Cerebellar nuclear complex (tissue), 1 donor: Measurements from ENCODE around the gene SRGAP1.

Source experiments
- DNase-seq, 2 experiments: peaks; one replicate each; lab custom pipeline; 2025; lab: John Stamatoyannopoulos, UW

The SRGAP1 gene

DNA sequence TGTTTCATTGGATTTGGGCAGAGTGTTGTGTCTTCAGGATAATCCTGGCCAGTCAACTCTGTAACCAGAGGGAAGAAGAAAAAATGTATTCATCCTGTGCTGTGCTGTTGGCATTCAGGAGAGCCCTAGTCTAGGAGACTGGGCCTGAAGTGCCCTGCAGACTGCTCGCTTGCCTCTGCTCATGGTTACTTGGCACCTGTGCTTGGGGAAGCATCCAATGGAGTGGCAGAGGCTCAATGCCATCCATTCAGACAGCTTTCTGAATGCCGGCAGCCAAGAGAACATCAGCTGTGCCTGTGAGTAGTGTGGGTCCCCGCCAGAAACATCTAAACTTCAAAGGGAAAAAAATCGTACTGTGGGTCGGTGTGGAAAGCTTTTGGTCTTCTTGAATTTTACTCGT lies 124.2 kb downstream of the SRGAP1 start:
- no peak for DNase-seq

DNA sequence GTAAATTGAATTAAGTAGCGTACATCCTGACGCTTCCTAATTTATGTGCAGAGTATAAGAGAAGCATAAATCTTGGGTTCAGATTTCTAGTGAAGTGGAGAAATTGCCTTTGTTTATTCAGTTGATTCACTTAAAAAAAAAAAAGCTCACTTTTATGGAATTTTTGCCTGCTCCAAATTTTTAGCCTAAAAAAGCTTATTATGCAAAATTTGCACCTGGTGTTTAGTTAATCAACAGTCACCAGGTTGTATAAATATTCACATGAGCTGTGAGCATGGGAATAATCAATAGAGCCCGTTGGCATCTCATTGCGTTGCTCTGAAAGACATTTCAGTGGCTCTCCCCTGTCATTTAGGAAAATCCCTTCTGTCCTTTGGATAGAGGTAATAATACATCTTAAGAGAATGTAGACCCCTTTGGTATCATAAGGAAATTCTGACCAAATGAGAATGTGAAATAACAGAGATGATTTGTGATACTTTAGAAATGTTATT lies 132.4 kb downstream of the SRGAP1 start:
- DNase-seq = no peak

DNA sequence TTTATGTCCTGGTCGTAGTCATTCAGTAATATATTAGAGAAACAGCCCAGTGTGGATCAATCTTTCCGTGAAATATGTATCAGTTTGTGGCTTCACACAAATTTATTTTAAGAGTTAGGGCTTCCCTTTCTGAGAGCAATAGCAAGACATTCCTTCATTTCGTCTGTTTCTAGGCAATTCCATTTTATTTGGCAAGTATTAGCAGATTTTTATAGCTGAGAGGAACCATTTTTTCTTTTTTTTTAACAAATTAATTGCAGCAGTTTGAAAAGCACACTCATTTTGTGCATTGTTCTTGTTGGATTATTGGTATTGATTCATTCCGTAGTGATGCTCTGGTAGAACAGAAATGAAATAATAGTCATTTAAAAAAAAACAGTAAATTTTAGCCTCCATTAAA lies 132.9 kb downstream of the SRGAP1 start:
- DNase-seq = no peak

DNA sequence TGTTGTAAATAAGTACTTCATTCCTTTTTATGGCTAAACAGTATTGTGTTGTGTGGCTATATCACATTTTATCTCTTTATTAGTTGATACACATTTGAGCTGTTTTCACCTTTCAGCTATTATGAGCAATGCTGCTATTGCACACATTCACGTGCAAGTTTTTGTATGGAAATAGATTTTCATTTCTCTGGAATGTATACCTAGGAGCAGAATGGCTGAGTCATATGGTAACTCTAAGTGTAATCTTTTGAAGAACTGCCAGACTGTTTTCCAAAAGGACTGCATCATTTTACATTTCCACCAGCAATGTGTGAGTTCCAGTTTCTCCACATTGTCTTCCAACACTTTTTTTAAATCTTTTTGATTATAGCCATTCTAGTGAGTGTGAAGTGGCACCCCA lies 134.0 kb downstream of the SRGAP1 start:
- no peak for DNase-seq

DNA sequence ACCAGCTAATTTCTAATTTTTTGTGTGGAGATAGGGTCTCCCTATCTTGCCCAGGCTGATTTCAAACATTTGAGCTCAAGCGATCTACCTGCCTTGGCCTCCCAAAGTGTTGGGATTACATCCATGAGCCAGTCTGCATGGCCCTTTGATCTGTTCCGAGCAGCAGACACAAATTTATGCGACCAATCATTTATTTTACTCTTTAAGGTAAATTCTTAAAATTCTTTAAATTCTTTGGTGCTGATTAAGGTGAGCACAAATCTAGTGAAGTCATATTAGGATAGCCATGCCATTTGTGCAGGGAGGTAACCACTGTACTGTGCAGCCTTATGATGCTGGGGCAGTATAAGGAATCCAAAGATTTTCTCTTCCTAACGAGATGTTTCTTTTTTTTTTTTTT lies 135.7 kb downstream of the SRGAP1 start:
- DNase-seq = no peak

DNA sequence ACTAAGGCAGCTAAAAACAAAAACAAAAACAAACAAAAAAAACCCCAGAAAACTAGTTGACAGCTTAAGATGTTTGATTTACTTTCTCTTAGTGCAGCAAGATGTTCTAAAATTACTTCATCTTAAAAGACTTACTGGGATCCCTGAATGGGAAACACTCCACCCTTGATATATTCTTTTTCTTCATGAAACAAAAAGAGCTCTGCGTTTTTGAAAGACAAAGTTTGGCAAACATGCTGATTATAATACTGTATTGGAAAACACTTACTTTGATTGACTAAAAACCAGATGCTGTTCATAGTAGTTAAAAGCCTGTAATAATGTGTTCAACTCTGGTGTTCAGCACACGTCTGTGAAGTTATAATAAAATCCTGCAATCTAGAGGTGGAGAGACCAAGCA lies 136.8 kb downstream of the SRGAP1 start:
- DNase-seq = no peak

DNA sequence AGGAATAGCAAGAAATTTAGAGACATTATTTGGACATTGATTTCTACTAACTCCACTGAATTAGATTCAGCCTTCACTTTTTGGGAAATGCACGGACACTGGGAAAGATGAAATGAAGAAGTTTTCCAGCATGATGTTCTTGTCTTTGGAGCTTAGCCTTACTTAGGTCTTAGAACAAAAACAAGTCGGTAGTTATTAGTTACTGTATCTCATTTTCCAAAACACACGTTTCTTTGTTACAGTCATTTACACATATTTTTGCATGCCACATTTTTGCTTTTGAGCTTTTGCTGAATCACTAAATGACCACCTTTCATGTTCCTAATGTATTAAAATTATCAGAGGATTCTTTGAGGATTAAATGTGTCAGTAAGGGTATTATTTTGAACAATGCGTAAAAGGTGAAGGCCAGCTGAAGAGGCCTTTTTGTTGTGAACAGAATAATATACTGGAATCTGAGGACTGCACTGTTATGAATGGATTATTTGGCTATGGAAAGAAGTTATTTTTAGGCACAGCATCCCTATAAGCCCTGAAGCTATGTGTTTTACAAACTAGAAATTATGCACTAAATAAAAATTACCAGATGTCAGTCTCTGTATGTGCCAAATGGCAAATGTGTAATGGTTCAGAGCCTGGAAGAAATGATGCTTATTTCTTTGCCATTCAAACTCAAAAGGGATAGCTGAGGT lies 138.2 kb downstream of the SRGAP1 start:
- DNase-seq = no peak

DNA sequence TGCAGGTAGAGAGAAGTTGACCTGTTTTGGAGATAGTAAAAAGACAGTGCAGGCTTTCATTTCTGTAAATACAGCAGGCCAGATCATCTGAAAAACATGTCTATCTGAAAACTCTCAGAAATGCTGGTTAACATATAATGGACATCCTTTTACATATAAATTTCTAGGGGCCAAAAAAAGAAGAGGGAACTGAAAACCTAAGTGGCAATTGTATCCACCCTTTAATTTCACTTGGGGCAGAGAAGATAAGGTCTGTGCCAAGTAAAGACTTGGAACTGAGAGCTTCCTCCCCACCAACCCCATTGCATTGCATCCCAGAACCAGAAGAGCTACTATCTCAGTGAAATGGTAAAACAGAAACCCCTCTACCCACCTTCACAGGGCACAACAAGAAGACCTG lies 141.0 kb downstream of the SRGAP1 start:
- no peak for DNase-seq

DNA sequence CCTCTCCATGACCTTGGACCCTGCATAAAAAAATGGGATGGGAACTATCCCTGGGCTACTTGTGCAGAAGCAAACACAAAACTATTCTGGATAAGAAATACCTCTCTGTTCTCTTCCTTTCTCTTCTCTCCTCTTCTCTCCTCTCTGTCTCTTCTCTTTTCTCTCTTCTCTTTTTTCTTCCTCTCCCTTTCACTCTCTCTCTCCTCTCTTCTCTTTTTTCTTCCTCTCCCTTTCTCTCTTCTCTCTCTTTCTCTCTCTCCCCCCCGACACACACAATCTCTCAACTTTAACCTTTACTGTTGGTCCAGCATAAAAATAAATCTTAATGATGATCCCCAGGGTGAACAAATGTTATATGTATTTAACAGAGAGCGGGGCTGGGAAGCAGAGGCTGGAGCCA lies 141.4 kb downstream of the SRGAP1 start:
- DNase-seq = no peak

DNA sequence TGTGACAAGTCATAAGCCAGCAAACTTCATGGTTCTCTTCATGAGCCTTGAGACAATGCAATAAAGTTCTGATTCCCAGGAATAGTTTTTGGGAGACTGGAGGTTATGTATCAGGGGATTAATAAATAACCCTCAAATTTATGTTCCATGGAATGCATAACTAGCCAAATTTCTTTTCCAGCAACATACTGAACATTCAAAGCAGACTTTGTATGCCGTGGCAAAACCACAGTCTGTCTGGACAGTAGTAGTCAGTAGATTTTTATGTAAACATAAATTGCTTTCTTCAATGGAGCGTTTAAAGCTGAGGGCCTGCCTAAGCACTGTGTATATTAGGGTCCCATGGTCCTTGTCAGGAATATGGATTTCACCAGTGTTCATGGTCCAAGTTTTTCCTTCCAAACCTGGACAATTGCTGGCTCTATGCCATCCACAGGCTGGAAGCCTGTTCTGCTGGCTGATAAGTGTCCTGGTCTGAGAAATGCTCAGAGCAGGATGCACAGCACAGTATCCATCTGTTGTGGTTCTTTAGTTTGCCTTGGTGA lies 144.9 kb downstream of the SRGAP1 start:
- no peak for DNase-seq

DNA sequence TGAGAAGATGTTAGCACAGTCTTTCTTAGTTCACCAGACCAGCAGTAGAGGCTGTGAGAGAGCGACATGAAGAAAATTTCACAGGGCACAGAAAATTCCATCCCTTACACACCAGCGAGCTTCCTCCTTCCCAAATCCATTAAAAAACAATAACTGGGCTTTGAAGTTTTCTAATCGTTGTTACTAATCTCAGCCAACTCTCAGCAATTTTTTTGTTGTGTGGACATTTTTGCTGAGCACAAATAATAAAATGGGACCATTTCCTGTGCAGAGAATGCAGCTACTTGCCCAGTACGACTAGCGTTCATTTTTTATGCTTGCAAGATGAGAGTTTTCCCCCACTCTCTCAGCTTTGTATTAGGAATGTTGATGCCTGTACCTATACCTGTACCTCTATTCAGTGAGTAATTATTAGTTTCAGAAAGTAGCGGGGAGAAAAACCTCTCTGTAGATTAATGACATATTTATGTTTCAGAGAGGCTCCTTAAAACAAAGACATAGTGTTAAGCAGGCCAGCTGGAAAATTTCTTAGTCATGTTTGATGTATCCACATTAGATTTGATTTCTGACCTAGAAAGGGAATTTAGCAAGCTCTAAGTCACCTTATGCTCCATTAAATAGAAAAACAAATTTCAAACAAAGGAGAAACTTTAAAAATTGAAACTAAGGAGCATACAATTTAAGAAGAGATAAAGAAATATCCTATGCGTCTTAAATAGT lies 146.5 kb downstream of the SRGAP1 start:
- DNase-seq = no peak

DNA sequence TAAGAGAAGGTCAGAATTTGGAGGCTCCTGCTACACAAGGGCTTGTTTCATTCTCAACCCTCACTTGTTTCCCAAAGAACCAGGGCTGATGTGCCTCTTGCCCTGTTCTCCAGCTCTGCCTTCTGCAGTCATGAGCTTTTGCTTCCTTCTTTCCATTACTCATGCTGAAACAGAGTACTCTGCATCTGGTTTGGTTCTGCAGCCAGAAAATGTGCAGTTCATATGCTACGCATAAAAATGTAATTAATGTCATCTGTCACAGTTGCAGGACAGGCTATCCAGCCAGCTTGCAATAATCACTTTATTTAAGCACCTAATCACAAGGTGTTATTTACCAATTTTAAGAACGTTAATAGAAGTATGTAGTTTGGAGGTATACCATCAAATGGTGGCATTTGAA lies 150.2 kb downstream of the SRGAP1 start:
- no peak for DNase-seq

DNA sequence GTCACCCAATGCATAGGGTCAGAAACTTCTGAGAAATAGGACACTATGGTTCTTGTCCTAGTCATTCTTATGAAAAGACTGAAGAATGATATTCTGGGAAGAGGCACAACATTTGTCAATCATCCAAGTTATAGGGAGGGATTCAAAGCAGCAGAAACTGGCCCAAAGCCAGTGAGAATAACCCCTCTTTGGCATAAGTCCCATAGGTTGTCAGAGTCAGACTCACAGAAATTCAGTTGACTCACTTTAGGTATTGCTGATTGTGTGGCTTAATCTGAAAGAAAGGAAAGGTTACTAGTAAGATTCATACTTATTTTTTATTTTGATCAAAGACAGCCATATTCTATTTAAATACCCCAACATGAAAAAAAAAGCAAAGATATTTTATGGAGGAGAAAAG lies 151.0 kb downstream of the SRGAP1 start:
- DNase-seq = no peak

DNA sequence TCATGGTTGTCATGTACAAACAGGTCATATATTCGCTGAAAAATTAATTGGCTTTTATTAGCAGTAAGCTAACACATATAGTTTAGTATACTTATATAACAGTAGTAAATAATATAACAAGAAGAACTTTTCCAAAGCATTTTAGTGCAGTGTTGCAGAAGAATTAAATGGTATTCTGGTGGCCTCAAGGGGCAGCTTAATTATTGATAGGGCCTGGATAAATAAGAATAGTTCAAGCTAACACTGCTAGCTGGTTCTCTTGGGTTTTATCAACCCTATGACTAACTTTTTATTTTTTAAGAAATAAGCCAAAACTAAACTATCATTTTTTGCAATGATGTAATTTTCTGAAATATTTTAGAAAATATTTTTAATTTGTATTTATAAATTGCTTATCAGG lies 152.1 kb downstream of the SRGAP1 start:
- DNase-seq = no peak

DNA sequence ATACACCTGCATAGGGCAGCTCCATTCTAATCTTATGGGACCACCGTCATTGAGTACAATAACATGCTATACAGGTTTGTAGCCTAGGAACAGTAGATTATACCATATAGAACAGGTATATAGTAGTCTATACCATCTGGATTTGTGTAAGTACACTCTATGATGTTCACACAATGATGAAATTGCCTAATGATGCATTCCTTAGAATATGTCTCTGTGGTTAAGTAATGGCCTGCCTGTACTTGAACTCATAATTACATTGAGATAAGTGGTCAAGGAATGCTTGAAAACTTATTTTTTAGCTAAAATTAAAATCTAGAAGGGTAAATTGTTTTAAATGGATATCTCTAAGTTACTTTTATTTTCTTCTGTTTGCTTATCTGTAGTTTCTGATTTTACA lies 152.7 kb downstream of the SRGAP1 start:
- no peak for DNase-seq

DNA sequence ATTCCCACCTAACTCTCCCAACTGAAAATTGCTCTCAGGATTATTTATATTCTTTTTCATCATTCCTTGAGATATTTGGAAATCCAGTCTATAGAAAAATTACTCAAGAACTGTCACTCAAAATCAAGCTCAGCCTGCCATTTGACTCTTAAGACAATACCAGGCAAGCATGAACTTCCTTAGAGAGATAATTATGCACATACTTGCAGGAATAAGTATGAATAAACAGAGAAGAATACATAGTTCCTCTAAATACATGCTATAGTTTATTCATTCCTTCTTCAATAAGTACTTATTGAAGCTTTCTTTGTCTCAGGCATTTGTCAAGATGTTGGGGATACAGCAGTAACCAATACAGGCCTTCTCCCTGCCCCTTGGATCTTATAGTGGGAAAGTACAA lies 154.1 kb downstream of the SRGAP1 start:
- DNase-seq = no peak

DNA sequence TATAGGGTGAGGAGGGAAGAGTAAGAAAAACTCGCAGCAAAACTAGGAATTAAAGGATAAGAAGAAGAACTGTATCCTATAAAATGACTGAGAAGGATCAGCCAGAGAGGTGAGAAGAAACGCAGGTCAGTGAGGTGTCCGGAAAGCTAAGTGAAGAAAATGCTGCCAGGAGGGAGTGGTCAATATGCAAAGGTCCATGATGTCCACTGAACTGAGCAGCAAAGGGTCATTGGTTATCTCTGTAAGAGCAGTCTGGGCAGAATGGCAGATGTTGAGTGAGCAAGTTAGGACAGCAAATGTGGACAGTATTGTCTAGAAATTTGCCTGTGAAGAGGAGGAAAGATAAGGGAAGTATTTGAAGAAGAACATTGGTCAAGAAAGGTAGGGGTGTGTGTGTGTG lies 155.4 kb downstream of the SRGAP1 start:
- no peak for DNase-seq

DNA sequence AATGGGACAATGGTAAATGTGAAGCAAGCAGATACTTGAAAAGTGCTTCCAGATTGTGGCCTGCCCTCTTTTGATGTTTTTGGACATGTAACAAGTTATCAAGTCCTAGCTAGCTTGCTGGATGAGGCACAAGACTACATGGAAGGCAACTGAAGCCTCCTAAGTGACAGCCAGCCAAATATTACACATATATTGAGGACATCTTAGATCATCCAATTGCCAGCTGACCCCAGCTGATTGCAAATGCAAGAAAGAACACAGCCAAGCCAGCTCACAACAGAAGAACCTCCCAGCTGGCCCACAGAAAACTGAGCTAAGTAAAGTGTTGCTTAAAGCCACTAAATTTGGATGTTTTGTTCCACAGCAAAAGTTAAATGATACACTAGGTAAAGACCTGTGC lies 156.9 kb downstream of the SRGAP1 start:
- DNase-seq = no peak

DNA sequence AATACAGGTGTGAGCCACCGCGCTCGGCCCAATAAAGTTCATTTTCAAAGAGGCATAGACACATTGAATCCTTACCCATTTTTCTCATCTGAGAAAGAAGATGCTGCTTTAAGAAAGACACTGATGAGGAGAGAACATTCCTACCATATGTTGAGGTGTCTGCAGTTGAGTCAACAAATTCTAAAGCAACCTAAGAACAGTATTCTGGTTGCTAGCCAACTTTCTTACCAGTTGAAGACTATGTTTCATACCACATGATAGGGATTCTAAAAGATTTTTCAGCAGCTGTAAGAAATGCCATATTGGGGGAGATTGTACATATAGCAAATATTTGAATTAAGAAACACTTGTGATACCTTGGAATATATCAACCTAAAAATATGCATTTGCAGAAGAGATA lies 160.1 kb downstream of the SRGAP1 start:
- DNase-seq = no peak

DNA sequence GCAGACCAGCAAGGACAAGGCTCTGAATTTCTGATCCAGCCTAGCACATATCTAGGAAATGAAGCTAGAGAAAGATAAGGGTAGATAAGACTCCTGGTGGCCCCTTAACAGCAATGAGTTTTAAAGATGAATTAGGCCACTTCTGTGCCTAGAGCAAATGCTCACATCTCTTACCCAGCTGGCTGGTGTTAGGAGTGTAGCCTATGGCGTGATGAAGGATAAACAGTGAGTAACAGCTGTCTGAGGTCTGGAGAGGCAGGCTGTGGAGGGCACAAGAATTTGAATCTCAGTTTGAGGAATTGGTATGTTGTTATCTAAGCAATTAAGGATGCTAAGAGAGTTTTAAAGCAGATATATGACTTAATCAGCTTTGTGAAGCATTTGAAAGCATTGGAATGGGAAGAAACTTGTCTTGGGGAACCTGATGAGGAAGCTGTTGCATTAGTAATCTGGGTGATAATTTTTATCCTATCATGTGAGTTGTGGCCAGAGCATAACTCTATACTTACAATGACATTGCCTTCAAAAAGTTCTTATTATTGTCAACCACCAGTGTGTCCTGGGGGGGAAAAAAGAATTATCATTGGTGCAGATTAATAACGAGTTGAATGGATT lies 161.8 kb downstream of the SRGAP1 start:
- DNase-seq = no peak

DNA sequence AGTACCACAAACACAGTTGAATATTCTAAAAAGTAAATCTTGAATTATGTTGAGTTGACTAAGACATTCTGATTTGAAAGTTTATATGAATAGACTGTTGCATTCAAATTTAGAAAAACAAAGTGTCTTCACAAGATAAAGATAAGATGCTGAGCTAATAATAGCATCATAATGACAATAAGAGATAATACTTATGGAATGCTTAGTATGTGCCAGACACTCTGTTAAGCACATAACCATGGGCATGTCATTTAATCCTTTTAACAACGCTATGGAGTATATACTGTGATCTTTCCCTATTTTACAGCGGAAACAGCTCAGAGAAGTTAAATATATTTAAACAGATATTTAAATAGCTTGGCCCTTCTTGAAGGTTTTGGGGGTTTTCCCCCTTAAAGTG lies 163.4 kb downstream of the SRGAP1 start:
- DNase-seq = no peak

DNA sequence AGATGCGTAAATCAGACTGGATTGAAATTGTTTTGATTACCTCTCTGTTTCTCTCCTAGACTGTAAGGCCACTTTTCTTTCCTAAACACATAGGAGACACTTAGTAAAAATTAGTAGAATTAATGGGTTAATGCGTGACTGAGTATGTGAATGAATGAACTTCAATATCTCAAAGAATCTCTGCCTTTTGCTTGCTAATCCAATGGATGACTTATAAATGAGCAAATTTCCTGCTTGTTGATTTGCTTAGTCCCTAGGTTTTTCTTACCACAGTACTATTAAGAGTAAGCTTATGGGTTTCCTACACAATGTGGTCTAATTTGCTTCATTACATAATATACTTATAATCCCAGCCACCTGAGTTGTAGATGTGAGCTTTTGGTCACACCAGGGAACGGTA lies 164.1 kb downstream of the SRGAP1 start:
- DNase-seq = no peak
